ENCODE measurements around the gene PLD1. TPM values are rescaled to one million over a fixed set of nuclear protein-coding genes. Genes with fewer than 3 reads are reported as not detected.

The PLD1 gene
- total RNA-seq, 4 donors from 2014 or later: 49.0 to 66.0 (median 55.1) TPM

DNA sequence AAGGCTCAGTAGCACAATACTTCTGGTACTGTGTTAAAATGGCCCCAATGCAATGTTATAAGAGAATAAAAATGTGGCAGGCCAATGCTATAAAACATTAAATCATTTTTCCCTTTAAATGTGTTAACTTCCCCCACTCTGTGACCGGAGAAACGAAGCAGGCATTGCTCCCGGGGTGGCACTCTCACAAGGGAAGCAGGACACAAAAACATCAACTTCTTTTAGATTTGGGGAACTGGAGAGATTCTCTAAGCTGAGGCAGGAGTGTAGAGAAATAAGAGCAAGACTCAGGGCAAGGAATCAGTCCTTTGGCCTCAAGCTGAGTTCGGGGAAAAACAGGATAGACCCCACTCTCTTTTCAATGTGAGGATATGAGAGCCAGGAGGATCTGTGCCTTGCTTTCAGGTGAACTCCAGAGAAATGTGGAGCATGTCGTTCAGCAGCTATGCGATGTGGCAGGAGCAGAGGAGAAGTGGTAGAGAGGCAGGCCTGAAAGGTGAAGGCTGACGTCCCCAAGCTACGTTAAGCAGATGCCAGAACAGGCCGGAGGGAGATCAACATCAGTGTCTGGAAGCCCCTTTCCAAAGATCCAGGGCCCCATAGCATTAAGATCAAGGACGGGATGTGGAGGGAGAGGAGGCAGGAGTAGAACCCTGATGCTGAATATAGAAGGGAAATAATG lies 160.2 kb downstream of the PLD1 start:
- Histone ChIP-seq H3K4me1 (peaks cover 15% of the 10 kb centered on the region), H3K9me3 (no peaks in the 10 kb centered on the region), H3K27ac (peak overlapping the region; percentile 63), H3K36me3 (no peaks in the 10 kb centered on the region), H3K4me3 (no peak overlapping the region), H3K27me3 (no peaks in the 10 kb centered on the region)
- WGBS: 91% methylated on average over 10 of the region's 10 CpGs
- TF ChIP-seq POLR2A (IDR thresholded peaks at IDR 0.05) (no peak), EP300 (IDR thresholded peaks at IDR 0.05) (no peak), POLR2AphosphoS5 (IDR thresholded peaks at IDR 0.05) (no peak)
- TF ChIP-seq, protein P1, sequence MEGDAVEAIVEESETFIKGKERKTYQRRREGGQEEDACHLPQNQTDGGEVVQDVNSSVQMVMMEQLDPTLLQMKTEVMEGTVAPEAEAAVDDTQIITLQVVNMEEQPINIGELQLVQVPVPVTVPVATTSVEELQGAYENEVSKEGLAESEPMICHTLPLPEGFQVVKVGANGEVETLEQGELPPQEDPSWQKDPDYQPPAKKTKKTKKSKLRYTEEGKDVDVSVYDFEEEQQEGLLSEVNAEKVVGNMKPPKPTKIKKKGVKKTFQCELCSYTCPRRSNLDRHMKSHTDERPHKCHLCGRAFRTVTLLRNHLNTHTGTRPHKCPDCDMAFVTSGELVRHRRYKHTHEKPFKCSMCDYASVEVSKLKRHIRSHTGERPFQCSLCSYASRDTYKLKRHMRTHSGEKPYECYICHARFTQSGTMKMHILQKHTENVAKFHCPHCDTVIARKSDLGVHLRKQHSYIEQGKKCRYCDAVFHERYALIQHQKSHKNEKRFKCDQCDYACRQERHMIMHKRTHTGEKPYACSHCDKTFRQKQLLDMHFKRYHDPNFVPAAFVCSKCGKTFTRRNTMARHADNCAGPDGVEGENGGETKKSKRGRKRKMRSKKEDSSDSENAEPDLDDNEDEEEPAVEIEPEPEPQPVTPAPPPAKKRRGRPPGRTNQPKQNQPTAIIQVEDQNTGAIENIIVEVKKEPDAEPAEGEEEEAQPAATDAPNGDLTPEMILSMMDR (IDR thresholded peaks at IDR 0.05): no peak
- DNase-seq (ENCODE audit: low spot score in 2 of 2): no peak

DNA sequence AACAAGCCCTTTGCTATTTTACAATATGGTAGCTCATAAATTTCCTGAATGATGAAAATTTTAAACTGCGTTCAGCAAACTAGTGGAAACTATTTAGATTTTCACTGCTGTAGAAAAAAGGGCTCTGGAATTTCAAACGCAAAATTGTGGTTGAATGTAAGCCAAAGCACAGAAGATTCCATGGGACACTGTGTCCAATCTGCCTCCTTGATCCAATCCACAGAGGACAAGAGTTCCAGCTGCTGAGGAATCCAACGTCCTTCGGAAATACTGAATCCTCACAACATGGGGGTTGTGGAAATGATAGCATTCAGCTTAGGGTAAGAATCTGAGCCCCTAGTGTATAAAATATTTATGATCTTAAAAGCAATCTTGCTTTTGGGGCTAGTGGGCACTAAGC lies 161.0 kb downstream of the PLD1 start:
- DNase-seq (ENCODE audit: low spot score in 2 of 2): no peak

DNA sequence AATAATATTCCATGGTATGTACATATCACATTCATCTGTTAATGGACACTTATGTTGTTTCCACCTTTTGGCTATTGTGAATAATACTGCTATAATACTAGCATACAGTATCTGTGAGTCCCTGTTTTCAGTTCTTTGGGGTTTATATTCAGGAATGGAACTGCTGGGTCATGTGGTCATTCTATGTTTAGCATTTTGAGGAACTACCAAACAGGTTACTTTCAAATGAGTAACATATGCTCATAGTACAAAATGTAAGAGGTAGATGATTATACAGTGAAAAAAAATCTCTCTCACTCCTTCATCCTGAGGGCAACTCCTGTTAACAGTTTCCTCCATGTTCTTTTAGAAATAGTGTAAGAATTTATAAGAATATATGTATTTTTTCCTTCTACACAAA lies 162.2 kb downstream of the PLD1 start:
- H3K27ac ChIP-seq: no peak overlapping the region
- H3K9me3 ChIP-seq: no peaks in the 10 kb centered on the region
- DNase-seq (ENCODE audit: low spot score in 2 of 2): no peak
- H3K4me3 ChIP-seq: no peak overlapping the region
- H3K4me1 ChIP-seq: peaks cover 4% of the 10 kb centered on the region
- peaks cover 3% of the 10 kb centered on the region for H3K36me3 ChIP-seq
- TF ChIP-seq EP300 (IDR thresholded peaks at IDR 0.05) (no peak), POLR2AphosphoS5 (IDR thresholded peaks at IDR 0.05) (no peak), POLR2A (IDR thresholded peaks at IDR 0.05) (no peak)
- TF ChIP-seq, protein P1 (IDR thresholded peaks at IDR 0.05): no peak
- H3K27me3 ChIP-seq: no peaks in the 10 kb centered on the region

More for the DNA sequence above, 161.0 kb downstream of the PLD1 start:
- WGBS: 71% methylated on average over 4 of the region's 4 CpGs
- no peaks in the 10 kb centered on the region for H3K27me3 ChIP-seq
- peaks cover 3% of the 10 kb centered on the region for H3K36me3 ChIP-seq
- peaks cover 7% of the 10 kb centered on the region for H3K4me1 ChIP-seq
- TF ChIP-seq, protein P1 (IDR thresholded peaks at IDR 0.05): no peak
- TF ChIP-seq POLR2AphosphoS5 (IDR thresholded peaks at IDR 0.05): peak in 1 of 3 donors; percentile 21
- H3K4me3 ChIP-seq: no peak overlapping the region
- no peaks in the 10 kb centered on the region for H3K9me3 ChIP-seq
- peak overlapping the region; percentile 63 for H3K27ac ChIP-seq

DNA sequence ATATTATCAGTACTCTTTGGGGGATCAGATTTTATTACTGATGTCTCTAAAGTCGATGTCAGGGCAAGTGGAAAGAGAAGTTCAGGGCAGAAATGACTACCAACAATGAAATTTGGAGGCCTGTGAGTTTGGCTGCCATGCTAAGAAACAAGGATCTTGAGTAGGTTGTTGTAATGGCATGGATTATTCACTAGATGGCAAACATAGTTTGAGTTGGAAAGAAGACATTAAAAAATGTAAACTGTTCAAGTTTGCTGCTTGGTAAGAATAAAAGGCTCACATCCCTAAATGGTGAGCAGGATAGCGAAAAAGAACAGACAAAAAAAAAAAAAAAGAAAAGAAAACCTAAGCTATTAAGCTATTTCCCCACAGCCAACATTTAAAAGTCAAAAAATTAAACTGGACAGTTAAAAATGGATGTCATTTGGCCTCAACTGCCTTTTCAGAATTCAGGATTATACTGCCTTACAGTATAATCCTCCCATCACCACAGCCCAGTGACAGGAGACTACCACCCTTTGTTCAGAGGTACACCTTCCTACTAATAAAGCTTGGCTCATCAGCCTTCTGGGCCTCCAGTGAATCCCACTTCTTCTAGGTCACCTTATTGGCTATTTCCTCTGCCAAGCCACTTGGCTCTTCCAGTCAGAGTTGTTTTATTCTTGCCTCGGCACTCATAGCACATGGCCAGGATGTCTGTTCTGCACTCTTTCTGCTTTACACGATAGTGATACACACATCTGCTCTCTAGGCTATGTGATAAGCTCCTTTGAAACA lies 163.7 kb downstream of the PLD1 start:
- 29% methylated on average over 4 of the region's 4 CpGs for WGBS
- Histone ChIP-seq H3K9me3 (no peaks in the 10 kb centered on the region), H3K4me3 (no peak overlapping the region), H3K27me3 (no peaks in the 10 kb centered on the region), H3K27ac (no peak overlapping the region), H3K4me1 (peaks cover 4% of the 10 kb centered on the region), H3K36me3 (peaks cover 9% of the 10 kb centered on the region)
- TF ChIP-seq, protein P1 (IDR thresholded peaks at IDR 0.05): peak; percentile 36 to 45
- TF ChIP-seq EP300 (IDR thresholded peaks at IDR 0.05): no peak
- no peak for DNase-seq (ENCODE audit: low spot score in 2 of 2)

DNA sequence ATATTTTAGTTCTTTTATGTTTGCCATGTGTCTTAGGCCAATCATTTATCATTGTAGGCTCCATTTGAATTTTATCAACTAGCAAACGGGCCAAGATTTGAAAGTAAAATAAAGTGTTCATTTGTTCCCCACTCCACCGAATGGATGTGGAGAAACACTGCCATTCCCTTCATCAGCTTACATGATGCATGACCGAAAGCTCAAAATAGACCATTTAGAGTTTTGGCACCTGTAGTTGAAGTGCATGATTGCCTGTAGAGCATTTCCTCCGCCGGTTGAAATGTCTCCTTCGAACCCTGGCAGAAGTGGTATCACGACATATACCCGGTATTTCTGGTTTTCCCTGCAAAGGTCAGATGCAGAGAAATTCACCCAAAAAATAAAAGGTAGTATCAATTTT lies 165.6 kb downstream of the PLD1 start:
- Histone ChIP-seq H3K4me3 (no peak overlapping the region), H3K4me1 (peaks cover 4% of the 10 kb centered on the region), H3K9me3 (no peaks in the 10 kb centered on the region), H3K36me3 (peaks cover 9% of the 10 kb centered on the region), H3K27me3 (no peaks in the 10 kb centered on the region), H3K27ac (no peak overlapping the region)
- WGBS: 95% methylated on average over 8 of the region's 8 CpGs
- TF ChIP-seq POLR2AphosphoS5 (IDR thresholded peaks at IDR 0.05): no peak
- TF ChIP-seq, protein P1 (IDR thresholded peaks at IDR 0.05): no peak
- TF ChIP-seq POLR2A (IDR thresholded peaks at IDR 0.05): no peak
- no peak for TF ChIP-seq EP300 (IDR thresholded peaks at IDR 0.05)
- no peak for DNase-seq (ENCODE audit: low spot score in 2 of 2)
